Stimulated activated CD4-positive, alpha-beta T cell treated with anti-CD3 and anti-CD28 coated beads, Interleukin-15, amount 100 ng/mL, for 48 hours (primary cell): ENCODE results near the gene RAPGEF5.

Source experiments
- DNase-seq, 2 donors: peaks; one replicate each; pipeline ENCODE4 v3.0.0-alpha.2; 2020; ENCODE audit warnings: low read depth in 2 of 2

RAPGEF5 gene

GRCh38 chr7:22378199-22378980 is 21.4 kb upstream of the RAPGEF5 start:
- no peak for DNase-seq

- no peak for DNase-seq
Measured at GRCh38 chr7:22377703-22378102, 20.7 kb upstream of the RAPGEF5 start.

GRCh38 chr7:22375359-22376048 is 18.6 kb upstream of the RAPGEF5 start:
- no peak for DNase-seq

- no peak for DNase-seq
Measured at GRCh38 chr7:22373911-22374310, 17.0 kb upstream of the RAPGEF5 start.

- DNase-seq, result no peak
Measured at GRCh38 chr7:22373388-22373787, 16.4 kb upstream of the RAPGEF5 start.

- no peak for DNase-seq
Measured at GRCh38 chr7:22372863-22373262, 15.9 kb upstream of the RAPGEF5 start.

- DNase-seq, result no peak
Measured at GRCh38 chr7:22371878-22372277, 14.9 kb upstream of the RAPGEF5 start.

- DNase-seq, result no peak
Measured at GRCh38 chr7:22364900-22365299, 7.9 kb upstream of the RAPGEF5 start.

GRCh38 chr7:22363756-22364422 is 6.9 kb upstream of the RAPGEF5 start:
- DNase-seq, result no peak

- no peak for DNase-seq
Measured at GRCh38 chr7:22361795-22362194, 4.8 kb upstream of the RAPGEF5 start.

GRCh38 chr7:22361320-22361719 is 4.4 kb upstream of the RAPGEF5 start:
- no peak for DNase-seq

GRCh38 chr7:22358820-22359697 is 2.1 kb upstream of the RAPGEF5 start:
- no peak for DNase-seq

GRCh38 chr7:22357311-22358175 is 589 bp upstream of the RAPGEF5 start:
- no peak for DNase-seq

GRCh38 chr7:22356010-22356691 is 803 bp downstream of the RAPGEF5 start:
- no peak for DNase-seq

- DNase-seq, result no peak
Measured at GRCh38 chr7:22355620-22356009, 1.3 kb downstream of the RAPGEF5 start.

GRCh38 chr7:22354462-22354861 is 2.5 kb downstream of the RAPGEF5 start:
- no peak for DNase-seq

GRCh38 chr7:22352887-22353286 is 4.1 kb downstream of the RAPGEF5 start:
- no peak for DNase-seq

GRCh38 chr7:22351878-22352277 is 5.1 kb downstream of the RAPGEF5 start:
- DNase-seq, result no peak

- no peak for DNase-seq
Measured at GRCh38 chr7:22351329-22351692, 5.6 kb downstream of the RAPGEF5 start.
